PFSK-1 (cell line): ENCODE measurements around the gene NARF.

ENCODE experiments used
- FOXP2 ChIP-seq: optimal IDR thresholded peaks from 2 replicates; pipeline ENCODE3; 2011; ENCODE audit warnings: borderline replicate concordance, control low read depth, inconsistent platforms; ENCODE audit not compliant: insufficient read depth; ENCODE audit errors: extremely low read length, extremely low read depth
- POLR2AphosphoS5 ChIP-seq: IDR thresholded peaks from 2 replicates; pipeline ENCODE4 v1.6.1; 2012; ENCODE audit warnings: low read depth, mild to moderate bottlenecking, control low read depth, low read length, moderate library complexity
- SIN3A ChIP-seq: IDR thresholded peaks from 2 replicates; pipeline ENCODE4 v1.6.1; 2012; ENCODE audit warnings: mild to moderate bottlenecking, low read length, moderate library complexity, borderline replicate concordance; ENCODE audit not compliant: insufficient read depth
- TAF1 ChIP-seq: IDR thresholded peaks from 2 replicates; pipeline ENCODE4 v1.6.1; 2012; ENCODE audit warnings: low read length, control low read depth, borderline replicate concordance; ENCODE audit not compliant: insufficient read depth
- TF ChIP-seq, protein P1 (sequence below), 2 experiments: IDR thresholded peaks; 2 replicates each; pipeline versions ENCODE4 v1.6.1 to v1.8.0; 2011 to 2012; ENCODE audit warnings: low read depth in 2 of 2, low read length in 2 of 2, control low read depth in 1 of 2, inconsistent platforms in 1 of 2, mild to moderate bottlenecking in 1 of 2, moderate library complexity in 1 of 2; ENCODE audit not compliant: insufficient read depth in 1 of 2

DNA sequence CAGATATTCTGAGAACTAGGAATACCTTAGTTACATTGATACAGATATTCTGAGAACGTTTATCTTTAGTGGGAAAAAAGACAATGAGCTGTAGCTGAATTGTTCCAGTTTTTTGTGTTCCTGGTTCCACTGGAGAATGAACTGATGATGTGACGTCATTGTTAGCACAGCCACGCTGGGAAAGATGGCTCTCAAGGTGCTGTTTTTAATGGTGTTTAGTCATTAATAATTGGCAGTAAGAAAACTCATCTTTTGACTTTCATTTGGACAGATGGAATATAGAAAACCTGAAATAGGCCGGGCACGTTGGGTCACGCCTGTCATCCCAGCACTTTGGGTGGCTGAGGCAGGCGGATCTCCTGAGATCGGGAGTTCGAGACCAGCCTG lies 71.4 kb downstream of the NARF start:
- no peak for TF ChIP-seq POLR2AphosphoS5
- TF ChIP-seq, protein P1, sequence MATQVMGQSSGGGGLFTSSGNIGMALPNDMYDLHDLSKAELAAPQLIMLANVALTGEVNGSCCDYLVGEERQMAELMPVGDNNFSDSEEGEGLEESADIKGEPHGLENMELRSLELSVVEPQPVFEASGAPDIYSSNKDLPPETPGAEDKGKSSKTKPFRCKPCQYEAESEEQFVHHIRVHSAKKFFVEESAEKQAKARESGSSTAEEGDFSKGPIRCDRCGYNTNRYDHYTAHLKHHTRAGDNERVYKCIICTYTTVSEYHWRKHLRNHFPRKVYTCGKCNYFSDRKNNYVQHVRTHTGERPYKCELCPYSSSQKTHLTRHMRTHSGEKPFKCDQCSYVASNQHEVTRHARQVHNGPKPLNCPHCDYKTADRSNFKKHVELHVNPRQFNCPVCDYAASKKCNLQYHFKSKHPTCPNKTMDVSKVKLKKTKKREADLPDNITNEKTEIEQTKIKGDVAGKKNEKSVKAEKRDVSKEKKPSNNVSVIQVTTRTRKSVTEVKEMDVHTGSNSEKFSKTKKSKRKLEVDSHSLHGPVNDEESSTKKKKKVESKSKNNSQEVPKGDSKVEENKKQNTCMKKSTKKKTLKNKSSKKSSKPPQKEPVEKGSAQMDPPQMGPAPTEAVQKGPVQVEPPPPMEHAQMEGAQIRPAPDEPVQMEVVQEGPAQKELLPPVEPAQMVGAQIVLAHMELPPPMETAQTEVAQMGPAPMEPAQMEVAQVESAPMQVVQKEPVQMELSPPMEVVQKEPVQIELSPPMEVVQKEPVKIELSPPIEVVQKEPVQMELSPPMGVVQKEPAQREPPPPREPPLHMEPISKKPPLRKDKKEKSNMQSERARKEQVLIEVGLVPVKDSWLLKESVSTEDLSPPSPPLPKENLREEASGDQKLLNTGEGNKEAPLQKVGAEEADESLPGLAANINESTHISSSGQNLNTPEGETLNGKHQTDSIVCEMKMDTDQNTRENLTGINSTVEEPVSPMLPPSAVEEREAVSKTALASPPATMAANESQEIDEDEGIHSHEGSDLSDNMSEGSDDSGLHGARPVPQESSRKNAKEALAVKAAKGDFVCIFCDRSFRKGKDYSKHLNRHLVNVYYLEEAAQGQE (IDR thresholded peaks at IDR 0.05; ENCODE audit: insufficient read depth in 1 of 2, low read depth in 2 of 2, low read length in 2 of 2), result no peak
- no peak for TF ChIP-seq TAF1
- no peak for TF ChIP-seq SIN3A
- no peak for TF ChIP-seq FOXP2
